ENCODE measurements around the gene AGRP. TPM values are rescaled to one million over a fixed set of nuclear protein-coding genes. Genes with fewer than 3 reads are reported as not detected.

Gene AGRP
- total RNA-seq, 1 donor from 2014 or later: not detected

- no peak for TF ChIP-seq CTCF (IDR thresholded peaks at IDR 0.05; ENCODE audit: insufficient read depth, low read length, poor library complexity, severe bottlenecking)
- peaks cover 2% of the 10 kb centered on the region for H3K36me3 ChIP-seq (ENCODE audit: control insufficient read depth, insufficient read depth, low read length)
- no peak overlapping the region for H3K4me3 ChIP-seq (ENCODE audit: low read depth, low read length)
- H3K27me3 ChIP-seq (ENCODE audit: control insufficient read depth, insufficient read depth, low read length): no peaks in the 10 kb centered on the region
- DNase-seq (ENCODE audit: low read depth): no peak
Measured at GRCh38 chr16:67444259-67445125, 38.9 kb downstream of the AGRP start.

GRCh38 chr16:67443265-67443664 lies 40.1 kb downstream of the AGRP start:
- DNase-seq (ENCODE audit: low read depth): no peak
- no peaks in the 10 kb centered on the region for H3K27me3 ChIP-seq (ENCODE audit: control insufficient read depth, insufficient read depth, low read length)
- peaks cover 3% of the 10 kb centered on the region for H3K36me3 ChIP-seq (ENCODE audit: control insufficient read depth, insufficient read depth, low read length)
- no peak overlapping the region for H3K4me3 ChIP-seq (ENCODE audit: low read depth, low read length)
- no peak for TF ChIP-seq CTCF (IDR thresholded peaks at IDR 0.05; ENCODE audit: insufficient read depth, low read length, poor library complexity, severe bottlenecking)

- DNase-seq (ENCODE audit: low read depth): no peak
- TF ChIP-seq CTCF (IDR thresholded peaks at IDR 0.05; ENCODE audit: insufficient read depth, low read length, poor library complexity, severe bottlenecking): no peak
- H3K4me3 ChIP-seq (ENCODE audit: low read depth, low read length): no peak overlapping the region
- peaks cover 3% of the 10 kb centered on the region for H3K36me3 ChIP-seq (ENCODE audit: control insufficient read depth, insufficient read depth, low read length)
- H3K27me3 ChIP-seq (ENCODE audit: control insufficient read depth, insufficient read depth, low read length): no peaks in the 10 kb centered on the region
Measured at GRCh38 chr16:67442581-67443255, 40.6 kb downstream of the AGRP start.

- H3K4me3 ChIP-seq (ENCODE audit: low read depth, low read length): no peak overlapping the region
- no peak for TF ChIP-seq CTCF (IDR thresholded peaks at IDR 0.05; ENCODE audit: insufficient read depth, low read length, poor library complexity, severe bottlenecking)
- H3K36me3 ChIP-seq (ENCODE audit: control insufficient read depth, insufficient read depth, low read length): peaks cover 3% of the 10 kb centered on the region
- H3K27me3 ChIP-seq (ENCODE audit: control insufficient read depth, insufficient read depth, low read length): no peaks in the 10 kb centered on the region
- no peak for DNase-seq (ENCODE audit: low read depth)
Measured at GRCh38 chr16:67441907-67442306, 41.4 kb downstream of the AGRP start.

GRCh38 chr16:67441271-67441753 lies 42.0 kb downstream of the AGRP start:
- no peak for DNase-seq (ENCODE audit: low read depth)
- peaks cover 3% of the 10 kb centered on the region for H3K36me3 ChIP-seq (ENCODE audit: control insufficient read depth, insufficient read depth, low read length)
- no peak overlapping the region for H3K4me3 ChIP-seq (ENCODE audit: low read depth, low read length)
- H3K27me3 ChIP-seq (ENCODE audit: control insufficient read depth, insufficient read depth, low read length): no peaks in the 10 kb centered on the region
- TF ChIP-seq CTCF (IDR thresholded peaks at IDR 0.05; ENCODE audit: insufficient read depth, low read length, poor library complexity, severe bottlenecking): no peak

All from kidney epithelial cell (primary cell).